ENCODE results near the gene SND1.

- no peak for TF ChIP-seq CTCF (IDR thresholded peaks at IDR 0.05)
- TF ChIP-seq POLR2A (IDR thresholded peaks at IDR 0.05): no peak
These were observed 310.8 kb downstream of the SND1 start for GRCh38 chr7:127962589-127963361.
